Measurements from ENCODE around the gene TPP1.

The TPP1 gene

DNA sequence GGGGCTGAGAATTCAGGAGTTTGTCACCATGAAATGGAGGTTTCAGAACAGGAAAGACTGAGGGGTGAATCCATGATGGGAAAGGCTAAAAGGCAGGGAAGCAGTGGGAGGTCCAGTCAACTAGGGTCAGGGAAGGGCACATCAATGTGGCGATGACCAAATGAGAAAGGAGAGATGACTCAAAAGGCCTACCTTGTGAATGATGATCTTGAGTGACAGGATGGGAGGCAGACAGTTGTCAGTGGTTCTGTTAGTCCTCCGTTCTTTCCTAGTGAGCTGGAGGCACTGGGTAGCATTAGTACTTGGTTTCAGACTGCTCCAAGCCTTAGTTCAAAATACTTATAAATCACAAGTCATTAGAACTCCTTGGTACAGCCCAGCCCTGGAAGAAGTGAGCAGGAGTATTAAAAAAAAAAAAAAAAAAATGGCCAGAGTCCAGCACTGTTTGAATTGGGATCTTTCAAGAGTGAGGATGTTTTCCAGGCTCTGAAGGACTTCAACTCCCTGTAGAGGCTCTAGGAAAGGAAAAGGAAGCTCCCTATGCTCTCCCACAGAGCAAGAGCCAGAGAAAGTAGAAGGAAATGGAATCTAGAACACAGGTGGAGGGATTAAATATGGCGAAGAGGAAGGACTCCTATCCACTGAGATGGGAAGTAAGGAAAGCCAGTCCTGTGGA lies 44.7 kb upstream of the TPP1 start:
- Histone ChIP-seq H3K27ac (ENCODE audit: poor library complexity, severe bottlenecking) (no peak overlapping the region), H3K27me3 (ENCODE audit: insufficient read depth, poor library complexity, severe bottlenecking) (no peaks in the 10 kb centered on the region), H3K4me1 (ENCODE audit: insufficient read depth, poor library complexity, severe bottlenecking) (no peaks in the 10 kb centered on the region), H3K36me3 (ENCODE audit: low read depth) (no peaks in the 10 kb centered on the region), H3K9me3 (ENCODE audit: severe bottlenecking) (no peaks in the 10 kb centered on the region), H3K4me3 (ENCODE audit: severe bottlenecking) (no peak overlapping the region)
- ATAC-seq (ENCODE audit: low read depth) (no peak), DNase-seq (ENCODE audit: low spot score) (no peak)
- TF ChIP-seq, protein P1, sequence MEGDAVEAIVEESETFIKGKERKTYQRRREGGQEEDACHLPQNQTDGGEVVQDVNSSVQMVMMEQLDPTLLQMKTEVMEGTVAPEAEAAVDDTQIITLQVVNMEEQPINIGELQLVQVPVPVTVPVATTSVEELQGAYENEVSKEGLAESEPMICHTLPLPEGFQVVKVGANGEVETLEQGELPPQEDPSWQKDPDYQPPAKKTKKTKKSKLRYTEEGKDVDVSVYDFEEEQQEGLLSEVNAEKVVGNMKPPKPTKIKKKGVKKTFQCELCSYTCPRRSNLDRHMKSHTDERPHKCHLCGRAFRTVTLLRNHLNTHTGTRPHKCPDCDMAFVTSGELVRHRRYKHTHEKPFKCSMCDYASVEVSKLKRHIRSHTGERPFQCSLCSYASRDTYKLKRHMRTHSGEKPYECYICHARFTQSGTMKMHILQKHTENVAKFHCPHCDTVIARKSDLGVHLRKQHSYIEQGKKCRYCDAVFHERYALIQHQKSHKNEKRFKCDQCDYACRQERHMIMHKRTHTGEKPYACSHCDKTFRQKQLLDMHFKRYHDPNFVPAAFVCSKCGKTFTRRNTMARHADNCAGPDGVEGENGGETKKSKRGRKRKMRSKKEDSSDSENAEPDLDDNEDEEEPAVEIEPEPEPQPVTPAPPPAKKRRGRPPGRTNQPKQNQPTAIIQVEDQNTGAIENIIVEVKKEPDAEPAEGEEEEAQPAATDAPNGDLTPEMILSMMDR (IDR thresholded peaks at IDR 0.05; ENCODE audit: poor library complexity, severe bottlenecking): no peak

- Histone ChIP-seq H3K4me1 (ENCODE audit: insufficient read depth, poor library complexity, severe bottlenecking) (no peaks in the 10 kb centered on the region), H3K9me3 (ENCODE audit: severe bottlenecking) (no peaks in the 10 kb centered on the region), H3K4me3 (ENCODE audit: severe bottlenecking) (no peak overlapping the region), H3K27me3 (ENCODE audit: insufficient read depth, poor library complexity, severe bottlenecking) (peaks cover 28% of the 10 kb centered on the region), H3K36me3 (ENCODE audit: low read depth) (no peaks in the 10 kb centered on the region), H3K27ac (ENCODE audit: poor library complexity, severe bottlenecking) (no peak overlapping the region)
- no peak for ATAC-seq (ENCODE audit: low read depth)
- TF ChIP-seq, protein P1 (IDR thresholded peaks at IDR 0.05; ENCODE audit: poor library complexity, severe bottlenecking): no peak
- no peak for DNase-seq (ENCODE audit: low spot score)
These were observed 41.5 kb upstream of the TPP1 start for GRCh38 chr11:6660712-6661111.

DNA sequence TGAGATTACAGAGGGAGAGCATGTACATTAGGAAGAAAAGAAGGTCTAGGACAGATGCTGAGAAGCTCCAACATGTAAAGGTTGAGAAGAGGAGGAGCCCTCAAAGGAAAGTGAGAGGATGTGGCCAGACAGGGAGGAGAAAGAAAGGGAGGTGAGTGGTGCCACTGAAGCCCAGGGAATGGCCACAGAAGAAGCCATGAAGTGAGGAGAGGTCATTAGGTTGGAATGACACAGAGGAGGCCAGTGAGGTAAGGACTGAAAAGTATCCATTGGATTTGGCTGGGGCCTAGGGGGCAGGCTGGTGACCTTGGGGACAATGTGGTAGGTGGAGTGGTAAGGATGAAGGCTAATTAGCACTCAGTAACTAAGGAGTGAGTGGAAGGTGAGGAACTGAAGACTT lies 39.4 kb upstream of the TPP1 start:
- H3K27ac ChIP-seq (ENCODE audit: poor library complexity, severe bottlenecking): no peak overlapping the region
- TF ChIP-seq, protein P1 (IDR thresholded peaks at IDR 0.05; ENCODE audit: poor library complexity, severe bottlenecking): no peak
- DNase-seq (ENCODE audit: low spot score) (no peak), ATAC-seq (ENCODE audit: low read depth) (no peak)
- H3K4me3 ChIP-seq (ENCODE audit: severe bottlenecking): no peak overlapping the region
- H3K27me3 ChIP-seq (ENCODE audit: insufficient read depth, poor library complexity, severe bottlenecking): peaks cover 42% of the 10 kb centered on the region
- no peaks in the 10 kb centered on the region for H3K36me3 ChIP-seq (ENCODE audit: low read depth)
- H3K9me3 ChIP-seq (ENCODE audit: severe bottlenecking): no peaks in the 10 kb centered on the region
- H3K4me1 ChIP-seq (ENCODE audit: insufficient read depth, poor library complexity, severe bottlenecking): no peaks in the 10 kb centered on the region

GRCh38 chr11:6657346-6657745 lies 38.1 kb upstream of the TPP1 start:
- DNase-seq (ENCODE audit: low spot score): no peak
- peaks cover 42% of the 10 kb centered on the region for H3K27me3 ChIP-seq (ENCODE audit: insufficient read depth, poor library complexity, severe bottlenecking)
- H3K9me3 ChIP-seq (ENCODE audit: severe bottlenecking): no peaks in the 10 kb centered on the region
- H3K4me1 ChIP-seq (ENCODE audit: insufficient read depth, poor library complexity, severe bottlenecking): no peaks in the 10 kb centered on the region
- H3K4me3 ChIP-seq (ENCODE audit: severe bottlenecking): no peak overlapping the region
- H3K27ac ChIP-seq (ENCODE audit: poor library complexity, severe bottlenecking): no peak overlapping the region
- no peak for ATAC-seq (ENCODE audit: low read depth)
- no peaks in the 10 kb centered on the region for H3K36me3 ChIP-seq (ENCODE audit: low read depth)
- TF ChIP-seq, protein P1 (IDR thresholded peaks at IDR 0.05; ENCODE audit: poor library complexity, severe bottlenecking): no peak

DNA sequence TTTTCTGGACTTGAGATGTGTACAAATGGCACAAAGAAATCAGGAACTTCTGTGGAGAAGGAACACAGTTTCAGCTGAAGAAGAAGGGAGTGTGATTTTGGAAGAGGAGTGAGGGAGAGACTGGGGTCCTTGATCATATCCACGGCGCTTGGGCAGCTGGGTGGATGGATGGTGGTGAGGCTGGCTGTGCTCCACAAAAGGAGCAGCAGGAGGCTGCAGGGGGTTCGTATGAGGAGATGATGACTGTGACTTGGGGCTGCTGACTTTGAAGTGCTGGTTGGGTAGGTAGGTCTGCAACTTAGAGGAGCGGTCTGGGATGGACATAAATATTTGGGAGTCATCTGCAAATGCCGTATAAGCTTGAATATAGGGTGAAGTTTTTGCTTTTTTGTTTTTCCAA lies 37.7 kb upstream of the TPP1 start:
- no peaks in the 10 kb centered on the region for H3K9me3 ChIP-seq (ENCODE audit: severe bottlenecking)
- H3K27ac ChIP-seq (ENCODE audit: poor library complexity, severe bottlenecking): no peak overlapping the region
- no peaks in the 10 kb centered on the region for H3K4me1 ChIP-seq (ENCODE audit: insufficient read depth, poor library complexity, severe bottlenecking)
- no peak overlapping the region for H3K4me3 ChIP-seq (ENCODE audit: severe bottlenecking)
- DNase-seq (ENCODE audit: low spot score): no peak
- H3K36me3 ChIP-seq (ENCODE audit: low read depth): no peaks in the 10 kb centered on the region
- peaks cover 42% of the 10 kb centered on the region for H3K27me3 ChIP-seq (ENCODE audit: insufficient read depth, poor library complexity, severe bottlenecking)
- TF ChIP-seq, protein P1 (IDR thresholded peaks at IDR 0.05; ENCODE audit: poor library complexity, severe bottlenecking): no peak
- no peak for ATAC-seq (ENCODE audit: low read depth)

All from RWPE2 (cell line).